GM18858 (cell line): ENCODE data around the gene GAS7.
"Not testable (repeated sequence)": the region's sequence is repeated elsewhere in the genome, so short reads cannot be mapped to it uniquely, and the experiment has no call there.

ENCODE experiments used
- ATAC-seq: cut with Tn5 transposase; IDR thresholded peaks from one replicate; pipeline ENCODE4 v1.9.1; 2021; ENCODE audit not compliant: unreplicated experiment

The GAS7 gene

GRCh38 chr17:10077561-10078299, 120.7 kb downstream of the GAS7 start:
- ATAC-seq = no peak

DNA sequence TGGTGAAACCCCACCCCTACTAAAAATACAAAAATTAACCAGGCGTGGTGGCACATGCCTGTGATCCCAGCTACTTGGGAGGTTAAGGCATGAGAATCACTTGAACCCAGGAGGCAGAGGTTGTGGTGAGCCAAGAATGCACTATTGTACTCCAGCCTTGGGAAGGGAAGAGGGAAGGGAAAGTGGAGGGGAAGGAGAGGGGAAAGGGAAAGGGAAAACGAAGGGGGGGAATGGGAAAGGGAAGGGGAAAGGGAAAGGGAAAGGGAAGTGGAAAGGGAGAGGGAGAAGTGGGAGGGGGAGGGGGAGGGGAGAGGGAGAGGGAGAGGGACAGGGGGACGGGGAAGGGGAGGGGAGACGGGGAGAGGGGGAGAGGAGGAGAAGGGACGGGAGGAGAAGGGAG, 122.5 kb downstream of the GAS7 start:
- ATAC-seq = no peak

DNA sequence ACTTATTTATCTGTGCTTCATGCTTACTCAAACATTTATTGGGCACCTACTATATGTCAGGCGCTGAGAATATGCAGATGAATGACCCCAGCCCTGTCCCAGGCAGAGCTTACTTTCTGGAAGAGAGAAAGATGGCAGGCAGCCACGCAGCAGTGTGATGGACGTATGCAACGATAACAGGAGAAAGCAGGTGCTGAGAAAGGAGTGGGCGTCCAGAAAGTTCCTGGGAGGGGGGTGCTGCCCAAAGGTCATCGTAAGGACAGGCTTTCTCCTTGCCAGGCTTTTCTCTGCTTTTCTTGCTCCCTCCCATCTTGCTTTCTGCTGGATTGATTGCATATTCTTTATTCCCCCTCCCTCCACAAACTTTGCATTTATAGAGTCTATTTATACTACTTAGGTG, 124.5 kb downstream of the GAS7 start:
- no peak for ATAC-seq

DNA sequence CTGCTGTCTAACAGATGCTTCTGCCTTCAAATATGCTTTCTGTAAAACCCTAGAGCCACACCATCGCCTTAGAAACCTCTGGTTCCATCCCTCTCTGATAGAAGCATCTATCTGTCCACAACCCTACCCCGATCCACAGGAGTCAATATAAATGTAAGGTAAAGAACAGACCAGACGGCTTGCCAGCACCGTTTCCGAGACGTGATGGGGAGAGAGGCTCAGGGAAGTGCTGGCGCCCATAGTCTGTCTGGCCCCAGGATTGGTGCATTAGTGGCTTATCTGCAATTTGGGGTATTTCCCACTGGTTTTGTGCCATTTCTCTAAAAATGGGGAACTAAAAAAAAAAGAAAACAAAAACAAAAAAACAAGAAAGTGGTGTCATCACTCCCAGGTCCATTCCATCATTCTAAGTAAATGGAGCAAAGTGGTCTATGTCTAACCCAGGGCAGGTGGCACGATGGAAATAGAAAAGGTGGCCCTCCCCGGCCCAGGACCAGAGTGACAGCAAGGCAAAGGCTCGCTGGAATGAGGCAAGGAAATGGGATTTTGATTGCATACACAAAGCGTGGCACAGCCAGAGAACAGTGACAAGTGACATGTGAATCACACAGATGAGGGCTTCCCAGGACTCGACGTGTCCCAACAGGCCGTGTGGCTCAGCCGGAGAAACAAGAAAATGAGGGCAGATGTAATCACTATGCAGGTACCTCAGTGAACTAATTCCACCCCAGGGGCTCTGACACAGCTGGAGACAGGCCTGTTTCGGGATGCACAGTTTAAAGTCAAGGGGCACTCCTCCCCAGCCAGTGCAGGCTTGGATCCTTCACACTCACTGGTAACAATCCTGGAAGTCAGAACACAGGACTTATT, 125.6 kb downstream of the GAS7 start:
- ATAC-seq = no peak

DNA sequence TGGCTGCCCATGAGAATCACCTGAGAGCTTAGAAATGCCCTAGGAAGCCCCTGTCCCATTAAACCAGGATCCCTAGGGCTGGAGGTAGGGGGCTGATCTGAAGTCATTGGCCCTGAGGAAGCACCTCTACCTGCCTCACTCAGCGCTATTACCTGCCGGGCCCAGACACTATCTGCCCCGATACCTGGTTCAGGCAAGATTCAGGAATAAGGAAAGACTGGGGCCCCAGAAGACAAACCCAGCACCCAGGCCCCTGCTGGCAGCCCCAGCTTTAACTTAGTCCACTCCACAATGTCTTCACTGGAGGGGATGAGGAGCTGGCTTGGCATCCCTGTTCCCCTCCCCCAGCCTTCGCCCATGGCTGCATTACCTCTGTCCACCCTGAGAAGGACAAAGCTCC, 126.3 kb downstream of the GAS7 start:
- ATAC-seq = no peak

- ATAC-seq = no peak
Observed at GRCh38 chr17:10071141-10071540, 127.3 kb downstream of the GAS7 start.

- no peak for ATAC-seq
Observed at GRCh38 chr17:10070690-10071089, 127.7 kb downstream of the GAS7 start.

DNA sequence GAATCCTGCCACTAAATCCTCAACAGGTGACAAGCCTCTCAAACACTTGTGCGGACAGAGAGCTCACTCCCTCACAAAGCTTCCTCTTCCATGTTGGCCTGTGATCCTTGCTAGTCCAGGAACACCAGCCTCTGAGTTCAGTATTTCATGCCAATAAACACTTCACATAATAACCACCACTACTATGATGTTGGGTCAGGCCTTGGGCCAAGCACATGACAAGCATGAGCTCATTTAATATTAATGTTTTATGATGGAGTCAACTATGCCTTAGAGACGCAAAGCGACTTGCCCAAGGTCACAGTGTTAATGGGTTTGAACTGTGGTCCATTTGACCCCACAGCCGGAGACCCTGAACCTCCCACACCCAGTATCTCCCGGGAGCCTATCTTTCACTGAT, 129.1 kb downstream of the GAS7 start:
- no peak for ATAC-seq

DNA sequence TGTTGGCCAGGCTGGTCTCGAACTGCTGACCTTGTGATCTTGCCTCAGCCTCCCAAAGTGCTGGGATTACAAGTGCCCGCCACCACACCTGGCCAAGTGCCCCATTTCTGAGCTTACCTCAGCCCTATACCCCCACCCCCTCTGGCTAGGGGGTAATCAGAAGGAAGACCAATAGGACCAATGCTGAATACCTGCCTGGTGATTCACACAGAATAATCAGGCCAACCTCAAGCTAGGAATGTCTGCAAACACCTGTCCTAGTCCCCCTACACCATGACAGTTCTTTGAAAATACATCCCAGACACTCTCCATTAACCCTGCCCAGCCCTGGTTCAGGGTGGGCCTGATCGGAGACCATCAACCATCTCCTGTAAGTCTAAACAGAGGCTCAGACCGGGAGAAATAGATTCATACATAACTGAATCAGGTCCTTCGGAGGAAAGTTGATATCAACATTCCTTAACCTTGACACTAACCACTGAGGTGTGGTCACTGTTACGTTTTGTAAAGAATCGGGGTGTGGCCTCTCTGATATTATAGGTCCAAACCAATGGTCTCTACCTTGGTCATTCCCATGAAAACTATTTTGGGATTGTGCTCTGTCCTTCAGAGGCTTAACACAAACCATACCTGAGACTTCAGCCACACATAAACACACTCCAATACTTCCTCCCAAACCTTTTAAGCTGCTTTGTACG, 130.8 kb downstream of the GAS7 start:
- no peak for ATAC-seq

DNA sequence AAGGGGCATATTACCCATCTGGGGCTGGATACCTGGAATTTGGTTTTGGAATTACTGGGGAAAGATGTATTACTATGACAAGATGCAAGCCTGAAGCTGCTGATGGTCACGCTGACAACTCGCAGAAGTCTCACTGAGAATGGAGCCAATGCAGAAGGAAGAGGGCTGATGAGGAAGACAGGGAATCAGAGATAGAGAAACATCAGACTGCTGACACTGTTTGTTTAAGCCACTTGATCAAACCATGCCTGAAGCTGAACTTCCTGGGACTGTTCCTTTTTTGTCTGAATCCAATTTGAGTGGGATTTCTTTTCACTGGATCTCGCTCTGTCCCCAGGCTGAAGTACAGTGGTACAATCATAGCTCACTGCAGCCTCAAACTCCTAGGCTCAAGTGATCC, 133.9 kb downstream of the GAS7 start:
- ATAC-seq = no peak

- ATAC-seq = no peak
Observed at GRCh38 chr17:10063730-10064241, 134.6 kb downstream of the GAS7 start.

DNA sequence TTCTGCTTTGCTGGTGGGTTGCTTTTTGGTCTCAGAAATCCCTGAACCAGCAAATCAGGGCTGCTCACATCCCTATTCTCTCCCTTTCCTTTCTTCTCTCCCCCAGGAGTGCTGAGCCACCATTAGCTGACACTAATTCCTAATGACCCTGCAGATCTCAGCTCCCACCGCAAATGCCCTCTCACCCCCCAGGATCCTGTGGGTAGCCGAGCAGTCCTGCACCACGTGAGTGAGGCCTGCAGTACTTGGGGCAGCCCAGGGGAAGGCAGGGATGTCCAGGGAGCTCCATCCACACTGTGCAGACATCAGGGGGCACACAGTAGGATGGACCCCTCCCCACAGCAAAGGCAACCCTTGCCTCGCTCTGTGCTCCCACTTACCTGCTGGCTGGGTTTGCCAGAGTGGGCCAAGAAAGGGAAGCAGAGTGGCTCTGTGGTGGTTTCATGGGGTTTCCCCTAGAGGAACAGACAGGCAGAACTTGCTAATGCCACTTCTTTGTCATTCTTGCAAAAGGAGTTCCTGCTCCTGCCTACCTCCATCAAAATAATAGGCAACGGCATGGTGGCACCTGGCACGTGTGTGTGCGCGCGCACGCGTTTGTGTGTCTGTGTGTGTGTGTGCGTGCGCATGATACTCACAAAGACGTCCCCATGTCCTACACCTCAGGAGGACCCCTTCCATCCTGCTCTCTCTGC, 135.6 kb downstream of the GAS7 start:
- no peak for ATAC-seq

DNA sequence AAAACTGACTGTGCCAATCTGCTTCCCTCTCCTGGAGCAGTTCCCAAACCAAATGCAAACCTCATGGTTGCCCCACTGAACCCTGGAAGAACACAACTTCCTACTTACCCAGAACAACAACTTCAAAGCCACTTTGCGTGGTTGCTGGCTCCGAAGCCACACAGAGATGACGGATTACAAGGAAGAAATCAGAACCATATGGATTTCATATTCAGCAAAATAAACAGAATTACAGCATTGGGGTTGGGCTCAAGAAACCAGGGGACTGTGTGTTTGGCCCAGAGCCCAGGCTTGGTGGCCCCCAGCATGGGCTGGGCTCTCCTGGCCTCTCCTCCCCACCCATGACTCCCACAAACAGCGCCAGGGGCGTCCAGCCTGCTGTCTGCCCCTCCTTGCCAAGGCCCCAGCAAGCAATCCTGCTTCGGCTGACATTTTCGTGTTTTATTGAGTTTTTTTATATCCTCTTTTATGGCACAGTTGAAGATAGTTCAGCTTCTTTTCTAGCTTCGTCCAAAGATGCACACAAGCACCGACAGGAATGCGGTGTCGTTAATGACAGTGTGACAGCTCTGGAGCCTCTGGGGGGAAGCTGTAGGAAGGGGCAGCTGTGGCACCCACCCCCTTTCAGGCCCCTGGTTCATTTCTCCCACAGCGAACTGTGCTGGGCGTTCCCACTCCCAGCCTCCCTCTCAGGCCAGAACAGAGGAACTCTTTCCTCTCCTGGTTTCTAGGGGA, 137.1 kb downstream of the GAS7 start:
- no peak for ATAC-seq

DNA sequence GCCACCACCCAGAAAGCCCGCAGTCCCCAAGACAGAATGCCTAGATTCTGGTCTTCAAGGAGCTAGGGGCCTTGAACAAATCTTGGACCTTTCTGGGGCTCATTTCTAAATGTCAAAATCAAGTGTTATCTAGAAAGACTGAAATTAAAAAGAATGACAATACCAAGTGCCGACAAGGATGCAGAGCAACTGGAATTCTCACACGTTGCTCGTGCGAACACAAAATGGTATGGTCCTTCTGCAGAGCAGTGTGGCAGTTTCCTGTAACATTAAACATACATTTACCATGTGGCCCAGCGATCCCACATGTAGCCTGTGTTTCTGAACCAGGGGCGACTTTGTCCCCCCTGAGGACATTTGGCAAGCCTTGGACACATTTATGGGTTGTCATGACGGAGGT, 137.9 kb downstream of the GAS7 start:
- ATAC-seq = no peak

- peak; percentile 83 for ATAC-seq
Observed at GRCh38 chr17:10059684-10060211, 138.7 kb downstream of the GAS7 start.

DNA sequence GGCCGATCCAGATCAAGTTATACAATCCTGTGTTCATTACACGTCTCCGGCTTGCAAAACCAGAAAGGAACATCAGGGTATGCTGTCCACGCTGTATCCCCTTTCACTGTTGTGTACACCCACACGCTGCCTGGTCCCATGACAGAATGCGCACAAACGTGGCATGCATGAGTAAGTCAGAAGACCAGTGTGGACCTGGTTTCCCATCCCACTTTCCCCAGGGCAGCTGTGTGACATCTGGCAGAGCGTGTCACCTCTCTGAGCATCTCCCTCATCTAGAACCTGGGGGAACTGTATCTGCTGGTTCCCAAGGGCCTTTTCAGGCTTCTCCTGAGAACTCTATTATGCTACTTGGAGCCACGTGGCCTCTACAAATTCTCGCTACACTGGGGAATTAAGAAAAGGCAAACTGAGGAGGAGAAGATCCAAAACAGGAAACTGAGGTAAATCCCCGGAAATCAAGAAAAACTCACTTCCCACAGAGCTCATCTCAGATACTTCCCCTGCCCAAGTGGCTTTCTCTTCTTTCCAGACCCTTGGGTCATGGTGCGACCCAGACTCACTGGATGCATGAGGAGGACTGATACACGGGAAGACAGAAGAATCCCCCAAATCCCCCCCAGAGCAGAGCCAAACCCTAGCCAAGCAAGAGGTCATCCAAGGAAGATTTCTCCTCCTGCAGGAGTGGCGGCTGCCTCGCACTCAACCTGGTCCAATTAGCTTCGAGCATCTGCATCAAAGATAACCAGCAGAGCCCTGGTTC, 139.3 kb downstream of the GAS7 start:
- ATAC-seq = no peak

DNA sequence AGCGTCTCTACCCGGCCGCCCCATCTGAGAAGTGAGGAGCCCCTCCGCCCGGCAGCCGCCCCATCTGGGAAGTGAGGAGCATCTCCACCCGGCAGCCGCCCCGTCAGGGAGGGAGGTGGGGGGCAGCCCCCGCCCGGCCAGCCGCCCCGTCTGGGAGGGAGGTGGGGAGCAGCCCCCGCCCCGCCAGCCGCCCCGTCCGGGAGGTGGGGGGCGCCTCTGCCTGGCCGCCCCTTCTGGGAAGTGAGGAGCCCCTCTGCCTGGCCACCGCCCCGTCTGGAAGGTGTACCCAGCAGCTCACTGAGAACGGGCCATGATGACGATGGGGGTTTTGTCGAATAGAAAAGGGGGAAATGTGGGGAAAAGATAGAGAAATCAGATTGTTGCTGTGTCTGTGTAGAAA, 140.9 kb downstream of the GAS7 start:
- ATAC-seq = not testable (repeated sequence)

DNA sequence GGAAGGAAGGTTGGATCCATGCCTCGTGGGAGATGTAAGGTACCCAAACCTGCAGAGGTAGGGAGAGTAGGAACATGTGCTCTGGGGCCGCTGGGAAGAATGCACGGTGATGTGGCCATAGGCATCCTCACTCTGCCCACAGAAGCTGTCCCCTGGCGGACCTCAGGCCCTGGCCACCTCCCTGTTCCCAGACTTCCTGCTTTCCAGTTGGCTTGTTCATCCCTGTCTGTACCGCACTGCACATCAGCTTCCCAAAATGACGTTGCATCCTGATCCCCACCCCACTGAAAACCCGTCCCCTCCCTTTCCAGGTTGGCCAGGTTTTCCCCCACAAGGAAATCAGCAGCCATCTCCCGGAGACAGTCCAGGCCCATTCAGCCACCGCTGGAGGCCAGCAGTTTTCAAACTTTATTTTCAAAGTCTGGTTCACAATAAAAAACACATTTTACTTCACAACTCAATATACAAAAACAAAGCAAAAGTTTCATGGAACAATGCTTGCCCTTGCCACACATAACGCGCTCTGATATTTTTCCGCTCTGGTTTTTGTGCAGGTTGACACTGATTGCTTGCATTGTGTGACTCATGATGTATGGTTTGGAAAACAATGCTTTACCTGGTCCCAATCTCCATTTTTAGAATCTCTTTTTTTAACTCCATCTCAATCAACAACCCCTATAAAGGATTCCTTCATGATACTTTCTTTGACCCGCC, 143.0 kb downstream of the GAS7 start:
- no peak for ATAC-seq
